ENCODE measurements around the gene LGR5. TPM values are rescaled to one million over a fixed set of nuclear protein-coding genes. Genes with fewer than 3 reads are reported as not detected.

Gene LGR5
- total RNA-seq, 1 experiment from 2014 or later = 0.04 TPM

DNA sequence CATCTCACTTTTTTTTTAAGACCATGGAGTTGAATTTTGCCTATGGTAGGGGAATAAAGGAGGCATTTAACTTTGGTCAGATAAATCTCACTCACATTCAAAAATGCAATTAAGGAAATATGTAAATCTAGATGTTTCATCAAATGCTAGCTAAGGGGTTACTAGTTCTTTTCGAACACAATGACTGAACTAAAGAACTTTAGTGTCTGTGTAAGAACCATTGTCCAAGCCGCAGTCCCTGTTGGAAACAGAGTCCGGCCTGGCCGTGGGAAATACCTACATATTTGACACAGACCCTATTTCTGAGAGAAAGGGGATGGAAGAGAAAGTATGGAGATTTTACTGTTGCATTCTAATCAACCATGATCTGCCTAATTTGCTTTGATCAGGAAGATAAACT lies 17.4 kb downstream of the LGR5 start:
- H3K9me3 ChIP-seq (ENCODE audit: low read length) = no peaks in the 10 kb centered on the region
- H3F3A ChIP-seq (ENCODE audit: low read length, unreplicated experiment) = no peaks in the 10 kb centered on the region
- no peak for ATAC-seq
- TF ChIP-seq EZH2 (IDR thresholded peaks at IDR 0.05; ENCODE audit: low read length, unreplicated experiment) (no peak), EZH2phosphoT487 (IDR thresholded peaks at IDR 0.05; ENCODE audit: borderline replicate concordance, low read length) (no peak)
- TF ChIP-seq, protein P1, sequence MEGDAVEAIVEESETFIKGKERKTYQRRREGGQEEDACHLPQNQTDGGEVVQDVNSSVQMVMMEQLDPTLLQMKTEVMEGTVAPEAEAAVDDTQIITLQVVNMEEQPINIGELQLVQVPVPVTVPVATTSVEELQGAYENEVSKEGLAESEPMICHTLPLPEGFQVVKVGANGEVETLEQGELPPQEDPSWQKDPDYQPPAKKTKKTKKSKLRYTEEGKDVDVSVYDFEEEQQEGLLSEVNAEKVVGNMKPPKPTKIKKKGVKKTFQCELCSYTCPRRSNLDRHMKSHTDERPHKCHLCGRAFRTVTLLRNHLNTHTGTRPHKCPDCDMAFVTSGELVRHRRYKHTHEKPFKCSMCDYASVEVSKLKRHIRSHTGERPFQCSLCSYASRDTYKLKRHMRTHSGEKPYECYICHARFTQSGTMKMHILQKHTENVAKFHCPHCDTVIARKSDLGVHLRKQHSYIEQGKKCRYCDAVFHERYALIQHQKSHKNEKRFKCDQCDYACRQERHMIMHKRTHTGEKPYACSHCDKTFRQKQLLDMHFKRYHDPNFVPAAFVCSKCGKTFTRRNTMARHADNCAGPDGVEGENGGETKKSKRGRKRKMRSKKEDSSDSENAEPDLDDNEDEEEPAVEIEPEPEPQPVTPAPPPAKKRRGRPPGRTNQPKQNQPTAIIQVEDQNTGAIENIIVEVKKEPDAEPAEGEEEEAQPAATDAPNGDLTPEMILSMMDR (conservative IDR thresholded peaks at IDR 0.05; ENCODE audit: low read depth, low read length) = no peak
- intact Hi-C loops (cut with micrococcal nuclease) = no loop called here
- ChIA-PET CTCF (no interaction called here), POLR2A (ENCODE audit: unreplicated experiment) (interaction anchor here (0.5 kb wide), 1 partner anchor 1094 kb away, joined by 4 read pairs; no protein-coding TSS in a partner anchor)
- no peak overlapping the region for H3K4me3 ChIP-seq (ENCODE audit: low read length)
- no peaks in the 10 kb centered on the region for H4K20me1 ChIP-seq (ENCODE audit: low read length)
- no peaks in the 10 kb centered on the region for H3K4me1 ChIP-seq (ENCODE audit: insufficient read depth, low read length)
- no TSS peak for BruUV-seq (replicated peaks)
- H3K4me2 ChIP-seq (ENCODE audit: low read length) = no peak overlapping the region
- H3K79me2 ChIP-seq (ENCODE audit: low read length) = no peaks in the 10 kb centered on the region
- no peak for DNase-seq
- no peaks in the 10 kb centered on the region for H3K9me2 ChIP-seq (replicated peaks; ENCODE audit: low read length)
- no peak overlapping the region for H3K27ac ChIP-seq (ENCODE audit: low read length)
- no peak overlapping the region for H2AFZ ChIP-seq (ENCODE audit: low read length)
- H3K27me3 ChIP-seq (ENCODE audit: low read length) = peaks cover 74% of the 10 kb centered on the region
- no peaks in the 10 kb centered on the region for H3K36me3 ChIP-seq (ENCODE audit: low read depth, low read length)
- no peak overlapping the region for H3K9ac ChIP-seq (ENCODE audit: low read length)

DNA sequence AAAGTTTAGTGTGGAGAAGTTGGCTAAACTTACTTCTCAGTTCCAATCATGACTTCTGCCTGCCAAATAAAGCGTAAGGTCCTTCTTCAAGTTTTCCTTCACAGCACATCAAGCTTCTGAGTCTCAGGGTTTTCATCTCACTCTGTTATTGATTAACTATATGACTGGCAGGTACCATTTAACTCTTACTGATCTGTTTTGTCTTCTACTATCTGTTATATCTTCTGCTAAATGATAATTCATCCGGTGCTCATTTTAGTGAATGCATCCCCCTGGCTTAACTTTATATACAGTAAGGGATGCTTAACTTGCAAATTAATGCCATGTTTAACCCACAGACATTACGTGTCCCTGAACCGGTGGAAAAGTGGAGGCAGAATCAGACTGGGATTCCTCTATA lies 20.7 kb downstream of the LGR5 start:
- CTCF ChIA-PET = no interaction called here

More for the DNA sequence above, 20.7 kb downstream of the LGR5 start:
- DNase-seq (no peak), ATAC-seq (no peak)
- Histone ChIP-seq H3K9me3 (ENCODE audit: low read length) (no peaks in the 10 kb centered on the region), H3K4me1 (ENCODE audit: insufficient read depth, low read length) (no peaks in the 10 kb centered on the region), H3K79me2 (ENCODE audit: low read length) (no peaks in the 10 kb centered on the region), H3K36me3 (ENCODE audit: low read depth, low read length) (no peaks in the 10 kb centered on the region), H3K27ac (ENCODE audit: low read length) (no peak overlapping the region), H3K4me3 (ENCODE audit: low read length) (no peak overlapping the region), H3K27me3 (ENCODE audit: low read length) (peaks cover 60% of the 10 kb centered on the region), H3F3A (ENCODE audit: low read length, unreplicated experiment) (no peaks in the 10 kb centered on the region), H2AFZ (ENCODE audit: low read length) (no peak overlapping the region), H3K9me2 (replicated peaks; ENCODE audit: low read length) (no peaks in the 10 kb centered on the region), H3K4me2 (ENCODE audit: low read length) (no peak overlapping the region), H4K20me1 (ENCODE audit: low read length) (no peaks in the 10 kb centered on the region), H3K9ac (ENCODE audit: low read length) (no peak overlapping the region)
- no TSS peak for BruUV-seq (replicated peaks)
- TF ChIP-seq EZH2phosphoT487 (IDR thresholded peaks at IDR 0.05; ENCODE audit: borderline replicate concordance, low read length) (no peak), EZH2 (IDR thresholded peaks at IDR 0.05; ENCODE audit: low read length, unreplicated experiment) (no peak)
- TF ChIP-seq, protein P1 (conservative IDR thresholded peaks at IDR 0.05; ENCODE audit: low read depth, low read length) = no peak
- POLR2A ChIA-PET (ENCODE audit: unreplicated experiment) = no interaction called here
- intact Hi-C loops (cut with micrococcal nuclease) = no loop called here

Measured in PC-3 (cell line).